DND-41 (cell line): ENCODE data around the gene FXR2.
"Not testable (repeated sequence)": the region's sequence is repeated elsewhere in the genome, so short reads cannot be mapped to it uniquely, and the experiment has no call there.

Experiments
- EZH2 ChIP-seq: IDR thresholded peaks from 3 replicates; pipeline ENCODE4 v1.6.1; 2012; ENCODE audit warnings: borderline replicate concordance, low read depth, mild to moderate bottlenecking, moderate library complexity, low read length, inconsistent platforms; ENCODE audit not compliant: severe bottlenecking
- TF ChIP-seq, protein P1 (sequence below): IDR thresholded peaks from 2 replicates; pipeline ENCODE4 v1.5.1; 2012; ENCODE audit warnings: borderline replicate concordance, low read length, moderate library complexity, mild to moderate bottlenecking; ENCODE audit not compliant: poor library complexity, severe bottlenecking; ENCODE audit errors: extremely low read depth

DNA sequence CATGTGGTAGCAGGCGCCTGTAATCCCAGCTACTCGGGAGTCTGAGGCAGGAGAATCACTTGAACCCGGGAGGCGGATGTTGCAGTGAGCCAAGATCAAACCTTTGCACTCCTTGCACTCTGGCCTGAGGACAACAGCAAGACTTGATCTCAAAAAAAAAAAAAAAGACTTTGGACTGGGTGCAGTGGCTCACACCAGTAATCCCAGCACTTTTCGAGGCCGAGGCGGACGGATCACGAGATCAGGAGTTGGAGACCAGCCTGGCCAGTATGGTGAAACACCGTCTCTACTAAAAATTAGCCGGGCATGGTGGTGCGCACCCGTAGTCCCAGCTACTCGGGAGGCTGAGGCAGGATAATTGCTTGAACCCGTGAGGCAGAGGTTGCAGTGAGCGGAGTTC, 11.1 kb upstream of the FXR2 start:
- TF ChIP-seq, protein P1, sequence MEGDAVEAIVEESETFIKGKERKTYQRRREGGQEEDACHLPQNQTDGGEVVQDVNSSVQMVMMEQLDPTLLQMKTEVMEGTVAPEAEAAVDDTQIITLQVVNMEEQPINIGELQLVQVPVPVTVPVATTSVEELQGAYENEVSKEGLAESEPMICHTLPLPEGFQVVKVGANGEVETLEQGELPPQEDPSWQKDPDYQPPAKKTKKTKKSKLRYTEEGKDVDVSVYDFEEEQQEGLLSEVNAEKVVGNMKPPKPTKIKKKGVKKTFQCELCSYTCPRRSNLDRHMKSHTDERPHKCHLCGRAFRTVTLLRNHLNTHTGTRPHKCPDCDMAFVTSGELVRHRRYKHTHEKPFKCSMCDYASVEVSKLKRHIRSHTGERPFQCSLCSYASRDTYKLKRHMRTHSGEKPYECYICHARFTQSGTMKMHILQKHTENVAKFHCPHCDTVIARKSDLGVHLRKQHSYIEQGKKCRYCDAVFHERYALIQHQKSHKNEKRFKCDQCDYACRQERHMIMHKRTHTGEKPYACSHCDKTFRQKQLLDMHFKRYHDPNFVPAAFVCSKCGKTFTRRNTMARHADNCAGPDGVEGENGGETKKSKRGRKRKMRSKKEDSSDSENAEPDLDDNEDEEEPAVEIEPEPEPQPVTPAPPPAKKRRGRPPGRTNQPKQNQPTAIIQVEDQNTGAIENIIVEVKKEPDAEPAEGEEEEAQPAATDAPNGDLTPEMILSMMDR, result not testable (repeated sequence)
- not testable (repeated sequence) for TF ChIP-seq EZH2
